ENCODE results near the gene PRDM2. TPM values are rescaled to one million over a fixed set of nuclear protein-coding genes. Genes with fewer than 3 reads are reported as not detected.

The PRDM2 gene
- total RNA-seq, 1 donor from 2014 or later, result 12.5 TPM

DNA sequence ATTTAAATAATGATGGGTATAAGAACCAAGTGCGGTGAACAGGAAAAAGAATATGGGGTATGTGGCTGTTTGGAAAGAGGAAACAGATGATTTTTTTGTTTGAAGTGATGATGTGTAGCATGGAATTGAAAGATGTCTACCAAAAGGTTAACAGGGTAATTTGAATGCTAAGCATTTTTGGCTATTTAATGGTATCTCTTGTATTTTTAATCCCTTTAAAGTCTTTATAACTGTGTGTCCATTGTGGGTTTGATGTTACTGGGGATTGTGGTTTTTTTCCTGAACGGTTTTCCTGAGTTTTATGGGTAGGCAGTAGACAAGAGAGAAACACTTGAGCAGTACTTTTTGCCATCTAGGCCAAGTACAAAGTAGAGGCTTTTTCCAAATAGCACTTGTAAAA is 63.2 kb downstream of the PRDM2 start:
- TF ChIP-seq, protein P1, sequence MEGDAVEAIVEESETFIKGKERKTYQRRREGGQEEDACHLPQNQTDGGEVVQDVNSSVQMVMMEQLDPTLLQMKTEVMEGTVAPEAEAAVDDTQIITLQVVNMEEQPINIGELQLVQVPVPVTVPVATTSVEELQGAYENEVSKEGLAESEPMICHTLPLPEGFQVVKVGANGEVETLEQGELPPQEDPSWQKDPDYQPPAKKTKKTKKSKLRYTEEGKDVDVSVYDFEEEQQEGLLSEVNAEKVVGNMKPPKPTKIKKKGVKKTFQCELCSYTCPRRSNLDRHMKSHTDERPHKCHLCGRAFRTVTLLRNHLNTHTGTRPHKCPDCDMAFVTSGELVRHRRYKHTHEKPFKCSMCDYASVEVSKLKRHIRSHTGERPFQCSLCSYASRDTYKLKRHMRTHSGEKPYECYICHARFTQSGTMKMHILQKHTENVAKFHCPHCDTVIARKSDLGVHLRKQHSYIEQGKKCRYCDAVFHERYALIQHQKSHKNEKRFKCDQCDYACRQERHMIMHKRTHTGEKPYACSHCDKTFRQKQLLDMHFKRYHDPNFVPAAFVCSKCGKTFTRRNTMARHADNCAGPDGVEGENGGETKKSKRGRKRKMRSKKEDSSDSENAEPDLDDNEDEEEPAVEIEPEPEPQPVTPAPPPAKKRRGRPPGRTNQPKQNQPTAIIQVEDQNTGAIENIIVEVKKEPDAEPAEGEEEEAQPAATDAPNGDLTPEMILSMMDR (conservative IDR thresholded peaks at IDR 0.05; ENCODE audit: low read depth, low read length), result no peak
- no peak for DNase-seq (ENCODE audit: low read depth)
- H3K4me3 ChIP-seq (ENCODE audit: low read depth, low read length), result no peak overlapping the region

DNA sequence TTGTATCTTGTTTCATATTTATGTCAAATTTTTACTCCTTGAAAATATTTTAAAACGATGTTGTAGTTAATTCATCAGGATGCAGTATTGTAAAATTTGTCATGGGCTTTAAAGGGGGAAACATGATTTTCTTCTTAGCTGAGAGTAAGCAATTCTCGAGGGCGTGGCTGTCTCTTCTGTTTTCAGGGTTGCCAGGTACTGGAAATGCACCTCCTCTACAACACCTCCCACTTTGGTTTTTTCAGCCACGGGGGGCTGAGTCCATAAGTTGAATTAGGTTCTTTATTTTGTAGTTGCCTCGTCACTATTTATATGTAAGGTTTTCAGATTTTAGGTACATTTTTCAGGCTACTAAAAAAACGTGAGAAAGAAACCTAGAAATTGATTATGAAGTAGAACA is 64.0 kb downstream of the PRDM2 start:
- TF ChIP-seq, protein P1 (conservative IDR thresholded peaks at IDR 0.05; ENCODE audit: low read depth, low read length), result no peak
- H3K4me3 ChIP-seq (ENCODE audit: low read depth, low read length), result no peak overlapping the region
- DNase-seq (ENCODE audit: low read depth), result no peak

DNA sequence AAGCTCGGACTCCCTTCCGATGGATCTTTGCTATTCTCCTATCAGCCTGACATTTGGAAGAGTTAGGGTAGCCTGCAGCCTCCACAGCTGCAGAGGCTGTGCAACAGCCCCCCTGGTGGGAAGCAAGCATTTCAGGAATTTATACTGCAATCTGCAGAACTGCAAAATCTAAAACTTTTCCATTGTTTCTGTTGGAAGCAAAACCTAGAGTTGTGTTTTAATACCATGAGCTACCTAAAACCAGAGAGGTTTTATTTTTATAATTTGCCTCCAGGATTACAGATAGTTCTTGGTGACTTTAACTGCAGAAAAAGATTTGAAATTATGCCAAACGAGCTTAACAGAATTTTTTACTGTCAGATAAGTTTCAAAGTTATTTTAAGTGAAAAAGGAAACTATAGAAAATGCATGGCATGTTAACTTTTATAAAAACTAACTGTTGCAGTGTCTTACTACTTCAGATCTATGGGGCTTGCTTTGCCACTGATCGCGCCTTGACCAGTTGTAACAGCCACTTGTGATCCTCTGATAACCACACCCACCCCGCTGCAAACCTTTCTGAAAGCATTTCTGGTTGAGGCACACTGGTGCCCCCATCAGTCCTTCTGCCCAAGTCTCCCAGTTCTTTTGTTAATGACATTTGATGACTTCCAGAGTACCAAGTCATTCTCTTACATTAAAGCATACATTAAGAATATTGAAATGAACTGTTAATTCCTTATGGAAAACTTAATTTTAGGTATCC is 64.8 kb downstream of the PRDM2 start:
- no peak overlapping the region for H3K4me3 ChIP-seq (ENCODE audit: low read depth, low read length)
- no peak for DNase-seq (ENCODE audit: low read depth)
- TF ChIP-seq, protein P1 (conservative IDR thresholded peaks at IDR 0.05; ENCODE audit: low read depth, low read length), result no peak

DNA sequence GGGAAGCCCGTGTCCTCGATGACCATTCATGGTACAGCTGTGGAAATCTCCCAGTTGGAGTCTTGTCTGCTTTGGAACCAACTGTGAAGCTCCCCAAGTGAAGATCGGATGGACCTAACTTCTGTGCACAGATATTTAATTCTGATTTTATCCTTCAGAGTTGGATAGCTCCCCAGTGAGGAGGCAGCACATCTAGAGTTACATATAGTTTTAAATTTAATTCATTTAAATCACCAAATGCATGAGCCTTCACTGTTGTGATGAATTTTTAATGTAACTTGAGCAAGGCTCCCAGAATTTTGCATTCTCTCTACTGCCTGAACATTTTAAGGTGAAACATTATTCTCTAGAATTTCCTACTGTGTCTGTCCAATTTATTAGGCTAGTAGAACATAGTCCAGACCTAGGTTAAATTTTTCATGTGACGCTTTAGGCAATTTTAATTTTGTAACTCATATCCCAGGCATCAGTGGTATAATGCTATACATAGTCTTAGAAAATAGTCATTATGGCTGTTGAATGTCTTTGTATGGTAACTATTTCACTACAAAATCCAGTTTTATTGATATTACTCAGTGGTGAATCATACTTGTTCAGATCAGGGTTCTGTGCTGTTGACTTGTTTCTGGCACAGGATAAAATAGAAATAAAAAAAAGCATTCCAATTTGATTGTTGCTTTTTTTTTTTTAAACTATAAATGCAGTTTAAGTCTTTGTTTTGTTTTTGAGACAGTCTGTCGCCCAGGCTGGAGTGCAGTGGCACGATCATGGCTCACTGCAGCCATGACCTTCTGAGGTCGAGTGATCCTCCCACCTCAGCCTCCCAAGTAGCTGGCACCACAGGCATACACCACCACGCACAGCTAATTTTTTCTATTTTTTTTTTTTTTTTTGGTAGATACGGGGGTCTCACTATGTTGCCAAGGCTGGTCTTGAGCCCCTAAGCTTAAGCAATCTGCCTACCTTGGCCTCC is 66.9 kb downstream of the PRDM2 start:
- no peak for DNase-seq (ENCODE audit: low read depth)
- TF ChIP-seq, protein P1 (conservative IDR thresholded peaks at IDR 0.05; ENCODE audit: low read depth, low read length), result no peak
- no peak overlapping the region for H3K4me3 ChIP-seq (ENCODE audit: low read depth, low read length)

DNA sequence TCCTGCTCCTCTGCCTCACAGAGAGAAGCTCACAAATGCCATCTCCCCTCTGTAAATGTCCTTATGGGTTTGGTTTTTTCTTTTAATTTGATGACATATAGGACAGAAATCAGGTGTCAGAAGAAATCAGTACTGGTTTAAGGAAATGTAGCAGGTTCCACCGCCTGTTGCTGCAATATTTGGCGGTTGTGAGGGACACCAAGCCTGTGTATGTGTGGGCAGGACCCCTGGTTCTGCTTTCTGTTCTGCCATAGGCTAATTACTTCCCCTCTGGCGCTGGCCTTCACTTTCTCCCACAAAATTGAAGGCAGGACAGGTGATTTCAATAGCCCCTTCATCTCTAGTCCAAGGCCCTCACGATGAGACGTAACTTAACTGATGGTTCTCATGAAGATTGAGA is 69.2 kb downstream of the PRDM2 start:
- TF ChIP-seq, protein P1 (conservative IDR thresholded peaks at IDR 0.05; ENCODE audit: low read depth, low read length), result no peak
- H3K4me3 ChIP-seq (ENCODE audit: low read depth, low read length), result no peak overlapping the region
- DNase-seq (ENCODE audit: low read depth), result no peak

DNA sequence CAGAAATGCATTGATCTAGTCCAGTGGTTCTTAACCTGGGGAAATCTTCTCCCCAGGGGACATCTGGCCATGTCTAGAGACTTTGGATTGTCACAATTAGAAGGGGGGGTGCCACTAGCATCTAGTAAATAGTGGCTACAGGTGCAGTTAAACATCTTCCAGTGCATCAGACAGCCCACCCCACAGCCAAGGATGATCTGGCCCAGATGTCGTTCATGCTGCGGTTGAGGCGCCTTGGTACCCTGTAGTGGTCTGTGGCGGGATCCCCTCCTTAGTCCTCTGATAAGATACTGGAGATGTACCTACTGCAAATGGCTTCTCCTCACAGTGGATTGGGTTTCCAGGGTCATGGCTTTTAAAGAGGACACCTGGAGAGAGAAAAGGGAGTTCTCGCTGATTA is 69.8 kb downstream of the PRDM2 start:
- TF ChIP-seq, protein P1 (conservative IDR thresholded peaks at IDR 0.05; ENCODE audit: low read depth, low read length), result no peak
- no peak for DNase-seq (ENCODE audit: low read depth)
- H3K4me3 ChIP-seq (ENCODE audit: low read depth, low read length), result no peak overlapping the region
